ENCODE measurements around the gene FTSJ3. TPM values are rescaled to one million over a fixed set of nuclear protein-coding genes. Genes with fewer than 3 reads are reported as not detected.

Gene FTSJ3
- total RNA-seq, 1 donor from 2014 or later: 18.2 TPM

- no peak for TF ChIP-seq CTCF (IDR thresholded peaks at IDR 0.05)
- intact Hi-C loops (cut with DNase I): no loop called here
- Histone ChIP-seq H3K4me1 (peaks cover 0 to 7% of the 10 kb centered on the region in 2 donors), H3K9me3 (no peaks in the 10 kb centered on the region), H3K27ac (no peak overlapping the region), H3K4me3 (no peak overlapping the region), H3K36me3 (peaks cover 84 to 98% of the 10 kb centered on the region in 2 donors), H3K27me3 (no peaks in the 10 kb centered on the region)
- no peak for DNase-seq (ENCODE audit: low spot score in 2 of 2)
These were observed 6.4 kb downstream of the FTSJ3 start for GRCh38 chr17:63820963-63821561.

GRCh38 chr17:63819585-63820537 is 7.6 kb downstream of the FTSJ3 start:
- H3K27me3 ChIP-seq: no peaks in the 10 kb centered on the region
- intact Hi-C loops (cut with DNase I): no loop called here
- H3K4me1 ChIP-seq: no peaks in the 10 kb centered on the region
- no peak overlapping the region for H3K4me3 ChIP-seq
- DNase-seq (ENCODE audit: low spot score in 2 of 2): no peak
- H3K9me3 ChIP-seq: no peaks in the 10 kb centered on the region
- H3K36me3 ChIP-seq: peaks cover 91 to 99% of the 10 kb centered on the region in 2 donors
- no peak for TF ChIP-seq CTCF (IDR thresholded peaks at IDR 0.05)
- no peak overlapping the region for H3K27ac ChIP-seq

GRCh38 chr17:63819131-63819530 is 8.3 kb downstream of the FTSJ3 start:
- intact Hi-C loops (cut with DNase I): no loop called here
- Histone ChIP-seq H3K27ac (no peak overlapping the region), H3K36me3 (peaks cover 90 to 100% of the 10 kb centered on the region in 2 donors), H3K27me3 (no peaks in the 10 kb centered on the region), H3K4me3 (no peak overlapping the region), H3K4me1 (no peaks in the 10 kb centered on the region), H3K9me3 (no peaks in the 10 kb centered on the region)
- no peak for TF ChIP-seq CTCF (IDR thresholded peaks at IDR 0.05)
- DNase-seq (ENCODE audit: low spot score in 2 of 2): no peak

GRCh38 chr17:63817736-63818385 is 9.6 kb downstream of the FTSJ3 start:
- intact Hi-C loops (cut with DNase I): no loop called here
- DNase-seq (ENCODE audit: low spot score in 2 of 2): no peak

More at GRCh38 chr17:63817736-63818385, 9.6 kb downstream of the FTSJ3 start:
- H3K36me3 ChIP-seq: peaks cover 96 to 100% of the 10 kb centered on the region in 2 donors
- no peaks in the 10 kb centered on the region for H3K27me3 ChIP-seq
- no peak overlapping the region for H3K27ac ChIP-seq
- no peaks in the 10 kb centered on the region for H3K4me1 ChIP-seq
- H3K4me3 ChIP-seq: no peak overlapping the region
- no peaks in the 10 kb centered on the region for H3K9me3 ChIP-seq
- no peak for TF ChIP-seq CTCF (IDR thresholded peaks at IDR 0.05)
